ENCODE data around the gene DRD2. TPM values are rescaled to one million over a fixed set of nuclear protein-coding genes. Genes with fewer than 3 reads are reported as not detected.

DRD2 gene
- total RNA-seq, 1 donor from 2014 or later = 2.9 TPM

GRCh38 chr11:113419454-113420003, 55.7 kb downstream of the DRD2 start:
- H3K4me1 Mint-ChIP-seq = no peaks in the 10 kb centered on the region
- DNase-seq (ENCODE audit: low read depth, low spot score) = no peak
- H3K27me3 Mint-ChIP-seq (ENCODE audit: low read depth) = peaks cover 3% of the 10 kb centered on the region
- no peak overlapping the region for H3K4me3 Mint-ChIP-seq
- H3K36me3 Mint-ChIP-seq (ENCODE audit: low read depth) = no peaks in the 10 kb centered on the region
- H3K27ac Mint-ChIP-seq (ENCODE audit: unreplicated experiment) = no peak overlapping the region
- no peak for TF ChIP-seq CTCF (conservative IDR thresholded peaks at IDR 0.05)
- H3K9me3 Mint-ChIP-seq = no peaks in the 10 kb centered on the region

GRCh38 chr11:113417428-113417827, 57.8 kb downstream of the DRD2 start:
- H3K36me3 Mint-ChIP-seq (ENCODE audit: low read depth) = no peaks in the 10 kb centered on the region
- no peak overlapping the region for H3K27ac Mint-ChIP-seq (ENCODE audit: unreplicated experiment)
- H3K4me1 Mint-ChIP-seq = no peaks in the 10 kb centered on the region
- no peak for DNase-seq (ENCODE audit: low read depth, low spot score)
- no peak overlapping the region for H3K4me3 Mint-ChIP-seq
- peaks cover 3% of the 10 kb centered on the region for H3K27me3 Mint-ChIP-seq (ENCODE audit: low read depth)
- H3K9me3 Mint-ChIP-seq = no peaks in the 10 kb centered on the region
- no peak for TF ChIP-seq CTCF (conservative IDR thresholded peaks at IDR 0.05)

- H3K4me3 Mint-ChIP-seq = no peak overlapping the region
- TF ChIP-seq CTCF (conservative IDR thresholded peaks at IDR 0.05) = no peak
- no peaks in the 10 kb centered on the region for H3K4me1 Mint-ChIP-seq
- no peak for DNase-seq (ENCODE audit: low read depth, low spot score)
- H3K27ac Mint-ChIP-seq (ENCODE audit: unreplicated experiment) = no peak overlapping the region
- peaks cover 3% of the 10 kb centered on the region for H3K27me3 Mint-ChIP-seq (ENCODE audit: low read depth)
- no peaks in the 10 kb centered on the region for H3K9me3 Mint-ChIP-seq
- no peaks in the 10 kb centered on the region for H3K36me3 Mint-ChIP-seq (ENCODE audit: low read depth)
These were observed 59.9 kb downstream of the DRD2 start for GRCh38 chr11:113415343-113415742.

DNA sequence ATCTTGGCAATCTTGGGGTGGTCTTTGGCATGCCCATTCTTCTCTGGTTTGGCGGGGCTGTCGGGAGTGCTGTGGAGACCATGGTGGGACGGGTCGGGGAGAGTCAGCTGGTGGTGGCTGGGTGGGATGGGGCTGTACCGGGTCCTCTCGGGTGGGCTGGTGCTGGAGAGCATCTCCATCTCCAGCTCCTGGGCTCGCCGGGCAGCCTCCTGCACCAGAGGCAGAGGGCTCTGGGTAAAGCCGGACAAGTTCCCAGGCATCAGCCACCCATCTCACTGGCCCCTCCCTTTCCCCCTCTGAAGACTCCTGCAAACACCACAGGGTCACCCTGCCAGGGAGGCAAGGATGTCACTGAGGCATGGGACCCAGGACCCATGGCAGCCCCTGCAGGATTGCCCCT, 62.5 kb downstream of the DRD2 start:
- no peak for TF ChIP-seq CTCF (conservative IDR thresholded peaks at IDR 0.05)
- DNase-seq (ENCODE audit: low read depth, low spot score) = no peak
- Mint-ChIP-seq H3K27me3 (ENCODE audit: low read depth) (no peaks in the 10 kb centered on the region), H3K9me3 (no peaks in the 10 kb centered on the region), H3K4me3 (no peak overlapping the region), H3K4me1 (no peaks in the 10 kb centered on the region), H3K27ac (ENCODE audit: unreplicated experiment) (no peak overlapping the region), H3K36me3 (ENCODE audit: low read depth) (no peaks in the 10 kb centered on the region)

DNA sequence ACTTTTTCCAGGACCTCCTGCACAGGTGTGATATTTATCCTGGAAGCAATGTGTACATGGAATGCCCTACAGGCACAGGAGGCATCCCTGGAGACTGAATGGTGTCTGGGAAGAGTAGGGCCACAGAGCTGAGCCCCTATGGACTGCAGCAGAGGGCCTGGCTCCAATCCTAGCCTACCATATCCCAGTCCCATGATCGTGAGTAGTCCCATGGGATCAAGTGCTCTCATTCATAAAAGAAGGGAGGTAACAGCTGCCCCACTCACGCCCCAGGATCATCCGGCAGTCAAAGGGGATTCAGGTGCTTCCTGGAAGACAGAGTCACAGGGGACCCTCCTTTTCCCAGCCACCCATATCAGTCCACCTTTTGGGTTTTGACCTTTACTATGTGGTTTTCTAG, 63.7 kb downstream of the DRD2 start:
- Mint-ChIP-seq H3K9me3 (no peaks in the 10 kb centered on the region), H3K36me3 (ENCODE audit: low read depth) (no peaks in the 10 kb centered on the region), H3K27me3 (ENCODE audit: low read depth) (no peaks in the 10 kb centered on the region), H3K4me3 (no peak overlapping the region), H3K4me1 (no peaks in the 10 kb centered on the region), H3K27ac (ENCODE audit: unreplicated experiment) (no peak overlapping the region)
- DNase-seq (ENCODE audit: low read depth, low spot score) = no peak
- TF ChIP-seq CTCF (conservative IDR thresholded peaks at IDR 0.05) = no peak

Data from neural crest cell (in vitro differentiated cells).